NCI-H2081 (cell line): ENCODE measurements around the gene FOXE3.

ENCODE experiments used
- DNase-seq, 2 experiments: peaks; one replicate each; lab custom pipeline; 2025; lab: John Stamatoyannopoulos, UW

FOXE3 gene

DNA sequence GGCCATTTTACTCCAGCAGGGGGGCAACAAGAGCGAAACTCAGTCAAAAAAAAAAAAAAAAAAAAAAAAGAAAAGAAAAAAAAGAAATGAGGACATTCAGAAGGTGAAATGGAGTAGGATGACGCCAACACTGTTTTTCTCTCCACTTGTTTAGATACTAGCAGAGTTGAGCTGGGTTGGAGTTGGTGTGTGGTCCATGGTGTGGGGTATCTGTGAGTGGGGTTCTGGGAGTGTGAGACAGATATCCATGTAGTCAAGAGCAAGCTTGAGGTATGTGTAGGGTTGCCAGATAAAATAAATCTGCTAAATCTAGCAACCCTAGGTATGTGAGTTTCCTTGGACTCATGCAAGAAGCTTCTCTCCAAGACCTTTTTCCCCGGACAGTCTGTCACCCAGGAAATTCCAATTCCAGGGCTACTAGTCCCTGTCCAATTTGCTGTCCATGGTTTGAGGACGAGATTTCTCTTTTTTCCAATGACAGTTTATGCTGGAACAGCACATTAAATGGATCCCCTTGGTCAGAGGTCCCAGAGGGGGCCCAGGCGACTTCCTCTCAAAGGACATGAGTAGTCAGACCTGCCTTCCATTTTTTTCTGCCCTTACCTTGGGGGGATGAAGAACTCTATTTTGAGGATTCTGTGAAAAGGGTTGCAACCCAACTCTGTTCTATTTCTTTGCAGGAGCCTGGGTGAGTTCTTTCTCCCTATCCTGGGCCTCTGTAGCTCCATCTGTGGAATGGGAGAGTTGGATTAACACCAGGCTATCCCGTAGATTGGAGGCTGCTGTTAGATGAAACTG, 19.6 kb downstream of the FOXE3 start:
- no peak for DNase-seq

- peak; percentile 70 to 73 for DNase-seq
Measured at GRCh38 chr1:47436304-47436978, 20.4 kb downstream of the FOXE3 start.

DNA sequence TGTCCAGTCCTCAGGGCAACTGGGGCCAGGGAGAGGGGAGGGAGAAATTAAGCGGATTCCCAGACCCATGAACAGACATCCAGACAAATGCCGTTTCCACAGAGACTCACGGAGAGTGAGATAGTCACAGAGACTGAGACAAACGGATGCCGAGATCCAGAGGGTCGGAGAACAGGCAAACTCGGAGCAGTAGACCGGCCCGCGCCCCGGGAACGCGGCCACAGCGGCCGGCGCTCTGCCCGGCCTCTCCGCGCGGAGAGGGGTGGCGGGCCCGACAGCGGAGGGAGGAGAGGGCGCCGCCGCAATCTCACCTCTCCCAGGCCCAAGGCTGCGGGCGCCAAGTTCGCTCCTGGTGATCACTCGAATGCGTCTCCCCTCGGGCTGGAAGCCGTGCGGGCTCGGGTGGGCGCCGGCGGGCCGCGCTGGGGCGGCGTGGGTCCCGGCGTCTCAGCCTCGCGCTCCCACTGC, 20.9 kb downstream of the FOXE3 start:
- DNase-seq, result peak in 1 of 2 experiments; percentile 46

- peak; percentile 87 to 90 for DNase-seq
Measured at GRCh38 chr1:47437447-47438164, 21.5 kb downstream of the FOXE3 start, which contains the start of gene FOXD2. TSS of gene FOXD2 (plus strand) at chr1:47438044. CDS start at chr1:47438136, 92 bp downstream.

DNA sequence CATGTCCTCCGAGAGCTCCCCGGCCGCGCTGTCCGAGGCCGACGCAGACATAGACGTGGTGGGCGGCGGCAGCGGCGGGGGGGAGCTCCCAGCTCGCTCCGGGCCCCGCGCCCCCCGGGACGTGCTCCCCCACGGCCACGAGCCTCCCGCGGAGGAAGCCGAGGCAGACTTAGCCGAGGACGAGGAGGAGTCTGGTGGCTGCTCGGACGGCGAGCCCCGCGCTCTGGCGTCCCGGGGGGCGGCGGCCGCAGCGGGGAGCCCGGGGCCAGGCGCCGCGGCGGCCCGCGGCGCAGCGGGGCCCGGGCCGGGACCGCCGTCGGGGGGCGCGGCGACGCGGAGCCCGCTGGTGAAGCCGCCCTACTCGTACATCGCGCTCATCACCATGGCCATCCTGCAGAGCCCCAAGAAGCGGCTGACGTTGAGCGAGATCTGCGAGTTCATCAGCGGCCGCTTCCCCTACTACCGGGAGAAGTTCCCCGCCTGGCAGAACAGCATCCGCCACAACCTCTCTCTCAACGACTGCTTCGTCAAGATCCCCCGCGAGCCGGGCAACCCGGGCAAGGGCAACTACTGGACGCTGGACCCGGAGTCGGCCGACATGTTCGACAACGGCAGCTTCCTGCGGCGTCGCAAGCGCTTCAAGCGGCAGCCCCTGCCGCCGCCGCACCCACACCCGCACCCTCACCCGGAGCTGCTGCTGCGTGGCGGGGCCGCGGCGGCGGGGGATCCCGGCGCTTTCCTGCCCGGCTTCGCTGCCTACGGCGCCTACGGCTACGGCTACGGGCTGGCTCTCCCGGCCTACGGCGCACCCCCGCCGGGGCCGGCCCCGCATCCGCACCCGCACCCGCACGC, 22.3 kb downstream of the FOXE3 start:
- no peak for DNase-seq

- DNase-seq, result no peak
Measured at GRCh38 chr1:47439017-47439818, 23.1 kb downstream of the FOXE3 start.

DNA sequence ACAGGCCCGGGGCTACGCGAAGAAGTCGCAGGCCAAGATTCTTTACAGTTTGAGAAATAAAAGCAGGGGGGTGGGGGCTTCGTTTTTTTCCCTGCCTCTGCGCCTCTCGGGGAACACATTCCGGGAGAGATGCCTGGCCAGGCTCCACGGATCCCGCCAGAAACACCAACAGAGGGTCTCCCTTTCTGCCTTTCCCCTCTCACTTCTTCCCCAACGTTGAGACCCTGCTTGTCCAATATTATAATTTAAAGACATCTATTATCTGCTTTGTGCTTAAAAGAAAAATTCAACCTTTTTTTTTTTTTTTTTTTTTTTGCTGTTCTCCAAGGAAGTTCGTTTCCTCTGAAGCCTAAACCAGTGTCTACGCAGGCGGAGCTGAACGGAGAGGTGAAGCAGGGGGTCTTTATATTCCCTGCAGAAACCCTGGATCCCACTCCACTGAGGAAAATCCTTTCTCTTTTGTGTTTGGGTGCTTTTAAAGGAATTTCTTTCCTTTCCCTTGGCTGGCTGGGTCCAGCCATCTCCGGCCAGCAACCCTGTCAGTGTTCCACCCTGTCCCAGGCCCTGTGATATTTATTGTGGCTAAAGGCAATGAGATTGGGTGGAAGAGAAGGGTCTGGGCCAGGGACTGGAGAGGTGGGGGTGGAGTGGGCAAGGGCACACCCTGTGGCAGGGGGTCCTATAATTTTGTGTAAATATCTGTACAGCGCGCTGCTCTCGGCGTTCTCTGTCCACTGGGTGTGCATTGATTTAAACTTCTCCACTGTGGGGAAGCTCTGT, 23.9 kb downstream of the FOXE3 start:
- no peak for DNase-seq

DNA sequence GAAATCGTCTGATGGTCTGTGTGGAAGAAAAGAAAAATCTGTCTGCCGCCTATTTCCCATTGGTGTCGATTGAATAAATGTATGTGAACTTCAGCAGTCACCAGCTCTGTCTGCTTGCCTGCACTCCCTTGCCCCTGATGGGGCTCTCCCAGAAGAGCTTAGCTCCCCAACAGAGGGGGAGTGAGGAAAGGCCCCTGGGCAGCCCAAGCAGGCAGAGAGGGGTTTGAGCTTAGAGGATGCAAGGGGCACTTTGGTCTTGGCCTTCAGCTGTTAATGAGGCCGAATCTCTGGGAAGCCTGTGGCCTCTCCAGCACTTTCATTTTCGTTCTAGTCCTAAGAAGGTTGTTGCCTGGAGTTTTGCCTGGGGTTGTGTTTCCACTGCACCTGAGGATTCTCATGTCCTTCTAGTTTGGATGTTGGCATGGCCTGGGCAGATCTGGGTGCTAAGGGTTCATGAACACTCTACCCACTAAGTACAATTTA, 24.6 kb downstream of the FOXE3 start:
- DNase-seq, result no peak

GRCh38 chr1:47441450-47442106, 25.5 kb downstream of the FOXE3 start:
- no peak for DNase-seq

DNA sequence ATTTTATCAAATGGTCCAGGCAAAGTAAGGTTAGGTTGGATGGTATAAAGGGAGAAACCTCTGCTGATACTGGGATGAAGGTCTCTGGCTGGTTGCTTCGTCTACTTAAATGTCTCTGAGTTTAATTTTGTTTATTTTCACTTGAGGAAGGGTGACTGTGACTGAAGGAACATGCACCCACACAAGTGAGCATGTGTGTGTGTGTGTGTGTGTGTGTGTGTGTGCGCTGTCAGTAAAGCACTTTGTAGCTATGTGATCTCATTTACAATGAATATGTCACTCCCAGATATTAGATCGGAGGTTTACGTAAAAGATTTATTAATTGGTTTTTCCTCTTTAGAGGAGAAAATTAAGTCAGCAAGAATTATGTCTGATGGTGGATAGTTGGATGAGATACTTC, 26.1 kb downstream of the FOXE3 start:
- DNase-seq, result no peak

- no peak for DNase-seq
Measured at GRCh38 chr1:47442842-47443529, 26.9 kb downstream of the FOXE3 start.

DNA sequence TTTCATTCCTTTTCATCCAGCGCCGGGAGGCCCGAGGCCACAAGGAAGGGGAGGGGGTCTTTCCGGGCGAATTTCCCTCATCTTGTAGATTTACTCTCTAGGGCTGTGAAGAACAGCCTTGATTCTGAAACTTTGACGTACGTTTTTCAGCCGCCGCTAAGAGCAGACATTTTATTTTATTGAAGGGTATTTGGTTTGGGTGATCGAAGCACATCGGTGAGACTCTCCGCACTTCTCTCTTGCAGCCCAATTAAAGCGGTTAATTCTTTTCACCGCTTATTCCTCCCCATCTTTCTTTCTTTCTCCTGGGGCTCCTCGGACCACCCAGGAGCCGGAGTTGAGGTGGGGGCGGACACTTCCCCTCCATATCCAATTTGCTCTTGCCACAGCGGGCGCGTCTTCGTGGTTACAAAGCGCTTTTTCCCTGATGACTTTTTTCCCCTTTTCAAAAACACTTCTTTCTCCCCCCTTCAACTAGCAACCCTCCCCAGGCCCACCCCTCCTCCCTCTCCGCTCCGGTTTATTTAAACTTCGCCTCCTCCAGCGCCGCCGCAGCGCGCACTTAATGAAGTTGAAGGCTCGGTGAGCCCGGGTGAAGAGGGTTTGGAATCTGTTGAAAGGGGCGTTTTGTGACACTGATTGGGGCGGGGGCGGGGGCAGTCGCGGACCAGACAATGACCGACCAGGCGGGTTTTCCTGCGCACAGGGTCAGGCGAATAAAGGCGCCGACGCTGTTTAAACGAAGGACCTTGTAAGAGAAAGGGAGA, 27.6 kb downstream of the FOXE3 start:
- DNase-seq, result no peak

DNA sequence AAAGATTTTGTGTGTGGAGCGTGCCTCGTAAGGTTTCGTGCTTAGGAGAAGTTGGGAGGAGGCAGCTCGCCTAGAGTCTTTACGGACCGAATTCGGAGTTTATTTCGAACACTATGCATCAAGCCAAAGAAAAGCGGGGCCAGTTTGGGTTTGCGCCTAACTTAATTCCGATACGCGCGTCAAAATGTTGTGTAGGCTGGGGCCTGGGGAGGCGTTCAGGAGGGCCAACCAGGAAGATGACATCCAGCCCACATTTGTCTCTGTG, 28.1 kb downstream of the FOXE3 start:
- DNase-seq, result no peak

- DNase-seq, result no peak
Measured at GRCh38 chr1:47444562-47445465, 28.7 kb downstream of the FOXE3 start.

DNA sequence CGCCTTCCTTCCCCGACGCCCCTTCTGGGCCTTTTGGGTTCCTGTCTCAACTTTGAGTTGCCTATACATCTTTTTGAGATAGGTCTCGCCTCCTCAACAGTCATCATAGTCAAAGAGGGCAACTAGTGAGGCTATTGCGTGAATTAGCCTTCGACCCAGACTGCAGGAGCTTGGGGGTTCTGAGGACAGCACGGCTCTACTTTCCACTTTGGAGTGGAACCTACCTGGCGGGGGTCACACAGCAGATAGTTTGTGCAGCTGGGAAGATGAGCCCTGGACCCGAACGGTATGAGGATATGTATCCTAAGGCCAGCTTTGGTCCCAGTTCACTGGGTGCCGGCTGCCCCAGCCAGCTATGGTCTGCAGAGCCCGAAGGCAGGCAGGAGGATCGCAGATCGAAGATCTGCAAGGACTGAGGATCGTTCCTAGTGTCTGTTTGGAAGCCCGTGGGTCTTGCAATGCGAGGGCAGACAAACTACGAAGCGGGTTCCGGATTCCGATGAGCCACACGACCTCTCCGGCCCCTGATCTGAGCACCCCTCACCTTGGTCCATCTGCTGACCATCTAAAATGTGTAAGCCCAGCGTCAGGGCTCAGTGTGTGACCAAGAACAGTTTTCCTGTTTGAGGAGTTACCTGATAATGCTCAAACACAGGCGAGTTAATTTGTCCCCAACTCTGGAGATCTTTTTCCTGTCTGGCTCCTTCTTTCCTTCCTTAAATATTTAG, 29.9 kb downstream of the FOXE3 start:
- DNase-seq, result no peak

- no peak for DNase-seq
Measured at GRCh38 chr1:47448462-47449222, 32.6 kb downstream of the FOXE3 start.
